Measurements from ENCODE around the gene VSIG8. TPM values are rescaled to one million over a fixed set of nuclear protein-coding genes. Genes with fewer than 3 reads are reported as not detected.

Gene VSIG8
- total RNA-seq, 6 experiments from 2014 or later, result not detected

DNA sequence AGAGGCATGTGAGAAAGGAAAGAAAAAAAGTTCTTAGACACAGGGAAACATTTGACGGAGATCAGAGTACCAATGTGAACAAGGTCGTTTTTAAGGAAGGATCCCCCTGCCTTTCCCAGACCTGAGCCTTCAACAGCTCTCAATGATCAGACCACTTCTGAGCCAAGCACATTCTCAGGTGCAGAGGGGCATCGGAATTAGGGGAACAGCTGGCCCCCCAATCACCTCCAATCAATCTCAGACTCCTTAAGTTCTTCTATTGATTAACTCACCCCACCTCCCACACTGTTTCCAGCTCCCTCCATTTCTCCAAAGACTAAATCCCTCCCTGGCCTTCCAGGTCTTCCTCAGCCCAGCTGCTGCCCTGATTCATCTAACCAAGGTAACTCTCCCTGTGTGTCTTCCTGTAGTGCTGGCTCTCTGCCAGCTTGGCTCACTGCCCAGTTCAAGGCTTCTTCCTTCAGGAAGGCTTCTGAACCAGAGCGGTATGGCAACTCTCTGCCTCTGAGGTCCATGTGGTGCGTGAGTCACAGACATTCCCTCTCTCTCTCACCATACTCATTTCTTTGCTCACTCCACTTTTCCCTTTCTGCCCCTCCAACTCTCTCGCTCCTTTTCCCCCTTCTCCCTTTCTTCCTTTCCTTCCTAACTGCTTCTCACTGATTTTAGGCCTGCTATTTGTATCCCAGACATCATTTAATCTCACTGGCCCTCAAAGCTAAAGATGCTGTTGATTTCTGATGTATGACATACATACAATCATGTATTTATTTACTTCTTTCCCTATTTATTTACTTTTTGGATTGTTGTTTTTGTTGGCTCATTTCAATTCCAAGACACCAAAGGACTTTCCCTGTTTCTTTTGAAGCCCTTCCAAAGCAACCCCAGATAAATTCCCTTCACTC lies 19.4 kb upstream of the VSIG8 start:
- ATAC-seq (peak; percentile 43 to 75 (median 54)), DNase-seq (peak; percentile 73 to 78 (median 77))
- 60% methylated on average over 6 of the region's 6 CpGs for WGBS (ENCODE audit: insufficient coverage, low coverage, low lambda C conversion rate, missing lambda C conversion rate)
- Histone ChIP-seq H3K4me1 (no peaks in the 10 kb centered on the region), H3K36me3 (no peaks in the 10 kb centered on the region), H3K27ac (no peak overlapping the region), H3K9me3 (no peaks in the 10 kb centered on the region), H3K27me3 (no peaks in the 10 kb centered on the region), H3K4me3 (no peak overlapping the region)
- TF ChIP-seq, protein P1, sequence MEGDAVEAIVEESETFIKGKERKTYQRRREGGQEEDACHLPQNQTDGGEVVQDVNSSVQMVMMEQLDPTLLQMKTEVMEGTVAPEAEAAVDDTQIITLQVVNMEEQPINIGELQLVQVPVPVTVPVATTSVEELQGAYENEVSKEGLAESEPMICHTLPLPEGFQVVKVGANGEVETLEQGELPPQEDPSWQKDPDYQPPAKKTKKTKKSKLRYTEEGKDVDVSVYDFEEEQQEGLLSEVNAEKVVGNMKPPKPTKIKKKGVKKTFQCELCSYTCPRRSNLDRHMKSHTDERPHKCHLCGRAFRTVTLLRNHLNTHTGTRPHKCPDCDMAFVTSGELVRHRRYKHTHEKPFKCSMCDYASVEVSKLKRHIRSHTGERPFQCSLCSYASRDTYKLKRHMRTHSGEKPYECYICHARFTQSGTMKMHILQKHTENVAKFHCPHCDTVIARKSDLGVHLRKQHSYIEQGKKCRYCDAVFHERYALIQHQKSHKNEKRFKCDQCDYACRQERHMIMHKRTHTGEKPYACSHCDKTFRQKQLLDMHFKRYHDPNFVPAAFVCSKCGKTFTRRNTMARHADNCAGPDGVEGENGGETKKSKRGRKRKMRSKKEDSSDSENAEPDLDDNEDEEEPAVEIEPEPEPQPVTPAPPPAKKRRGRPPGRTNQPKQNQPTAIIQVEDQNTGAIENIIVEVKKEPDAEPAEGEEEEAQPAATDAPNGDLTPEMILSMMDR (IDR thresholded peaks at IDR 0.05), result no peak
- no peak for TF ChIP-seq POLR2A (IDR thresholded peaks at IDR 0.05)
- intact Hi-C loops (cut with DNase I), result no loop called here

- Histone ChIP-seq H3K27me3 (no peaks in the 10 kb centered on the region), H3K27ac (no peak overlapping the region), H3K4me3 (no peak overlapping the region), H3K9me3 (no peaks in the 10 kb centered on the region), H3K36me3 (no peaks in the 10 kb centered on the region), H3K4me1 (no peaks in the 10 kb centered on the region)
- intact Hi-C loops (cut with DNase I), result no loop called here
- TF ChIP-seq POLR2A (IDR thresholded peaks at IDR 0.05), result no peak
- TF ChIP-seq, protein P1 (IDR thresholded peaks at IDR 0.05), result no peak
- DNase-seq (no peak), ATAC-seq (no peak)
- WGBS (ENCODE audit: insufficient coverage, low coverage, low lambda C conversion rate, missing lambda C conversion rate), result 61% methylated on average over 2 of the region's 3 CpGs
Observed at GRCh38 chr1:159880430-159880829, 18.0 kb upstream of the VSIG8 start.

GRCh38 chr1:159879977-159880376 lies 17.5 kb upstream of the VSIG8 start:
- intact Hi-C loops (cut with DNase I), result no loop called here
- 40% methylated on average over 4 of the region's 4 CpGs for WGBS (ENCODE audit: insufficient coverage, low coverage, low lambda C conversion rate, missing lambda C conversion rate)
- no peaks in the 10 kb centered on the region for H3K4me1 ChIP-seq
- H3K36me3 ChIP-seq, result no peaks in the 10 kb centered on the region
- ATAC-seq (peak in 2 of 4 donors; percentile 59 to 68), DNase-seq (no peak)
- H3K27me3 ChIP-seq, result no peaks in the 10 kb centered on the region
- TF ChIP-seq, protein P1 (IDR thresholded peaks at IDR 0.05), result no peak
- no peak for TF ChIP-seq POLR2A (IDR thresholded peaks at IDR 0.05)
- H3K4me3 ChIP-seq, result no peak overlapping the region
- no peaks in the 10 kb centered on the region for H3K9me3 ChIP-seq
- H3K27ac ChIP-seq, result no peak overlapping the region

DNA sequence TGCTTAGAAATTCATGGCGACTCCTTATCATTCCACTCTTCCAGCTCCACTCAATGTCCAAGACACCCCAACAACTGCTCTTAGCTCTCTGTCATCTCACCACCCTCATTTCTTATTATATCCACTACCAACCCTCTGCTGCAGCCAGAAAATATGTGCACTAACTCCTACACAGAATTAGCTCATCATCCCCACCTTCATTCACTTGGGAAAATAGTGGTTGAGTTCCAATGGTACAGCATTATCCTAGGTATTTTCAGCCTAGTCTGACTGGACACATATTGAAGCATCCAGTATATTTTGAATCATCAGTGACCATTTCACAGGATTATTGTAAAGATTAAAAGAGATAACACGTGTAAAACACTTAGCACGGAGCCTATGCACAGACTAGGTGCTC lies 16.7 kb upstream of the VSIG8 start:
- H3K4me3 ChIP-seq, result no peak overlapping the region
- ATAC-seq (no peak), DNase-seq (no peak)
- no peaks in the 10 kb centered on the region for H3K27me3 ChIP-seq
- intact Hi-C loops (cut with DNase I), result no loop called here
- no peaks in the 10 kb centered on the region for H3K36me3 ChIP-seq
- H3K27ac ChIP-seq, result no peak overlapping the region
- no peaks in the 10 kb centered on the region for H3K4me1 ChIP-seq
- H3K9me3 ChIP-seq, result no peaks in the 10 kb centered on the region
- WGBS (ENCODE audit: insufficient coverage, low coverage, low lambda C conversion rate, missing lambda C conversion rate), result 70% methylated on average over 3 of the region's 3 CpGs
- TF ChIP-seq, protein P1 (IDR thresholded peaks at IDR 0.05), result no peak
- no peak for TF ChIP-seq POLR2A (IDR thresholded peaks at IDR 0.05)
